ENCODE measurements around the gene ANP32E.

GRCh38 chr1:150263549-150263948 lies 27.6 kb upstream of the ANP32E start:
- TF ChIP-seq CTCF (IDR thresholded peaks at IDR 0.05; ENCODE audit: low read length) (no peak), EZH2phosphoT487 (IDR thresholded peaks at IDR 0.05; ENCODE audit: low read length) (no peak), EZH2 (optimal IDR thresholded peaks at IDR 0.05; ENCODE audit: low read depth, low read length) (no peak)
